Vagina (tissue), 2 donors: ENCODE results near the gene VAX1. TPM values are rescaled to one million over a fixed set of nuclear protein-coding genes. Genes with fewer than 3 reads are reported as not detected.

ENCODE experiments used
- DNase-seq, 2 donors: peaks; one replicate each; pipeline ENCODE4 v3.0.0-alpha.2; 2017; ENCODE audit errors: extremely low spot score in 2 of 2
- H3K27ac ChIP-seq: fragments of 200-600 bp; sonication (generic); one replicate; pipeline ENCODE4 v1.5.1; 2019
- H3K27me3 ChIP-seq: fragments of 200-600 bp; sonication (generic); one replicate; pipeline ENCODE4 v1.5.1; 2019
- H3K36me3 ChIP-seq, 2 donors: fragments of 200-600 bp; sonication (generic); one replicate each; pipeline ENCODE4 v1.5.1; 2017 to 2019
- H3K4me1 ChIP-seq: fragments of 200-600 bp; sonication (generic); one replicate; pipeline ENCODE4 v1.5.1; 2019
- H3K4me3 ChIP-seq, 2 donors: fragments of 200-600 bp; sonication (generic); 1 replicate in 1 of 2; 2 replicates in 1 of 2; pipeline ENCODE4 v1.5.1; 2016 to 2019
- H3K9me3 ChIP-seq: fragments of 200-600 bp; sonication (generic); one replicate; pipeline ENCODE4 v1.5.1; 2019
- CTCF ChIP-seq, 3 experiments: fragments of 450-650 bp in 2 of 3; fragments of 200-600 bp in 1 of 3; sonication (generic) in 1 of 3; IDR thresholded peaks; one replicate each; pipeline ENCODE4 v1.5.1; 2017 to 2019; ENCODE audit warnings: antibody characterized with exemption in 3 of 3, mild to moderate bottlenecking in 2 of 3, moderate library complexity in 2 of 3
- POLR2A ChIP-seq, 2 donors: fragments of 450-650 bp; IDR thresholded peaks; one replicate each; pipeline ENCODE4 v1.6.1; 2017; ENCODE audit warnings: antibody characterized with exemption in 2 of 2, mild to moderate bottlenecking in 2 of 2, moderate library complexity in 2 of 2
- POLR2AphosphoS5 ChIP-seq, 2 donors: sonication (generic); formaldehyde crosslinking; IDR thresholded peaks; one replicate each; pipeline ENCODE4 v1.9.0; 2017; ENCODE audit warnings: antibody characterized with exemption in 2 of 2, mild to moderate bottlenecking in 2 of 2, low read depth in 1 of 2; ENCODE audit not compliant: insufficient read depth in 1 of 2
- intact Hi-C: fragments of 100-400 bp; cut with DNase I; formaldehyde crosslinking; loops from one replicate; pipeline ENCODE4 v1.15.1; 2023
- total RNA-seq: library from RNA; depleted of rRNA; stranded (reverse); fragments of >200 nt; gene quantifications from one replicate; pipeline ENCODE4 v1.2.3, GENCODE V29; 2016

The VAX1 gene
- total RNA-seq, 1 donor from 2014 or later = not detected

GRCh38 chr10:117166418-117167345, 28.6 kb upstream of the VAX1 start:
- Histone ChIP-seq H3K36me3 (no peaks in the 10 kb centered on the region), H3K4me1 (peaks cover 43% of the 10 kb centered on the region), H3K9me3 (no peaks in the 10 kb centered on the region), H3K27ac (no peak overlapping the region), H3K27me3 (peaks cover 24% of the 10 kb centered on the region), H3K4me3 (no peak overlapping the region)
- intact Hi-C loops = no loop called here
- no peak for DNase-seq
- TF ChIP-seq CTCF (IDR thresholded peaks at IDR 0.05) (no peak), POLR2AphosphoS5 (IDR thresholded peaks at IDR 0.05; ENCODE audit: insufficient read depth in 1 of 2, low read depth in 1 of 2) (no peak), POLR2A (IDR thresholded peaks at IDR 0.05) (no peak)

GRCh38 chr10:117165538-117166417, 27.7 kb upstream of the VAX1 start:
- Histone ChIP-seq H3K36me3 (no peaks in the 10 kb centered on the region), H3K9me3 (no peaks in the 10 kb centered on the region), H3K27me3 (peaks cover 31% of the 10 kb centered on the region), H3K4me3 (no peak overlapping the region), H3K4me1 (peaks cover 43% of the 10 kb centered on the region), H3K27ac (no peak overlapping the region)
- intact Hi-C loops = no loop called here
- DNase-seq = no peak
- peak in 1 of 3 experiments; percentile 8 for TF ChIP-seq CTCF (IDR thresholded peaks at IDR 0.05)
- no peak for TF ChIP-seq POLR2A (IDR thresholded peaks at IDR 0.05)
- TF ChIP-seq POLR2AphosphoS5 (IDR thresholded peaks at IDR 0.05; ENCODE audit: insufficient read depth in 1 of 2, low read depth in 1 of 2) = no peak

- Histone ChIP-seq H3K27me3 (peaks cover 35% of the 10 kb centered on the region), H3K4me3 (peak overlapping the region in 1 of 2 donors; percentile 35), H3K4me1 (peaks cover 43% of the 10 kb centered on the region), H3K36me3 (no peaks in the 10 kb centered on the region), H3K9me3 (no peaks in the 10 kb centered on the region), H3K27ac (no peak overlapping the region)
- DNase-seq = no peak
- no peak for TF ChIP-seq POLR2A (IDR thresholded peaks at IDR 0.05)
- no peak for TF ChIP-seq POLR2AphosphoS5 (IDR thresholded peaks at IDR 0.05; ENCODE audit: insufficient read depth in 1 of 2, low read depth in 1 of 2)
- no peak for TF ChIP-seq CTCF (IDR thresholded peaks at IDR 0.05)
- intact Hi-C loops = no loop called here
Observed at GRCh38 chr10:117164592-117165537, 26.8 kb upstream of the VAX1 start.

- intact Hi-C loops = no loop called here
- H3K4me3 ChIP-seq = no peak overlapping the region
- peaks cover 43% of the 10 kb centered on the region for H3K4me1 ChIP-seq
- DNase-seq = no peak
- peaks cover 35% of the 10 kb centered on the region for H3K27me3 ChIP-seq
- TF ChIP-seq CTCF (IDR thresholded peaks at IDR 0.05) = no peak
- TF ChIP-seq POLR2A (IDR thresholded peaks at IDR 0.05) = no peak
- TF ChIP-seq POLR2AphosphoS5 (IDR thresholded peaks at IDR 0.05; ENCODE audit: insufficient read depth in 1 of 2, low read depth in 1 of 2) = no peak
- no peaks in the 10 kb centered on the region for H3K36me3 ChIP-seq
- H3K9me3 ChIP-seq = no peaks in the 10 kb centered on the region
- no peak overlapping the region for H3K27ac ChIP-seq
Observed at GRCh38 chr10:117163954-117164548, 26.0 kb upstream of the VAX1 start.
